Measurements from ENCODE around the gene EGFR. TPM values are rescaled to one million over a fixed set of nuclear protein-coding genes. Genes with fewer than 3 reads are reported as not detected.

Gene EGFR
- total RNA-seq, 5 donors from 2014 or later (not counting 1 experiment from before 2014, with no cell fraction given): 0.16 to 0.79 (median 0.35) TPM; not detected in 2

DNA sequence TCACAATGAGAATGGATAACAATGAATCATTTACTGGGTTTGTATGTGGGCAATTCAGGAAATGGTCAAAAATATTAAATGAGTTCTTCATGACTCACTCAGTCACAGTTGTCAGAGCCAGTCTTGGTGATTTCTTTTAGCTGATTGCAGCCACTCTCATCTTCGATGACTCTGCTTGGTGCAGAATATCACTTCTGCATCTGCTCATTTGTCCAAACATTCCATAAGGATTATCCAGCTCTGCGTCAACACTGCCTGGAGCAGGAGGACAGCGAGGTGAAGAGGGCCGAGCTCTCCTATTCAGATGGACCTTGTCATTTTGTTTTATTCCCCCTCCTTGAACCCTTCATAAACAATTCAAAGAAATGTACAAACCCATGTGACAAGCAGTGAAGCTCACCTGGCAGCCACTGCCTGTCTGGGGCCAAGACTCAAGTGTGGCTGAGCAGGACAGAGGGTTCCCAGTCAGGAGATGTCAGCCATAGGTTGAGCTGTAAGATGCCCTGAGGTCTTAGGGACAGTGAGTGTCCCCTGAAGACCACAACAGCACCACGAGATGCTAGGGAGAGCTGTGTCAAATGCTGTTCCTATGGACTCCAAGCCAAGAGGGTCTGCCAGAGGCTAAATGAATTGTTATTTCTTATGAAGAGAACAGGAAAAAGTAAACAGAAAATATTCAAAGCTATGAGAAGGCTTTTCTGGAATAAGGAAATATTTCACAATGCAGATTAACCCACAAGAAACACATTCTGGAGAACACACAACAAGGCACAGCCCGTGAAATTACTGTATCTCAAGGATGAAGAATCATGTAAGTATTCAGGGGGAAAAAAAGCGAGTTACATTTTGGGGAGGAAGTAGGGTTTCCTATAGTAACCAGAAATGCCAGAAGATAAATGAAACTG is 33.1 kb upstream of the EGFR start:
- H3K27ac Mint-ChIP-seq: no peak overlapping the region
- 77% methylated on average over 4 of the region's 7 CpGs for WGBS (ENCODE audit: insufficient coverage)

DNA sequence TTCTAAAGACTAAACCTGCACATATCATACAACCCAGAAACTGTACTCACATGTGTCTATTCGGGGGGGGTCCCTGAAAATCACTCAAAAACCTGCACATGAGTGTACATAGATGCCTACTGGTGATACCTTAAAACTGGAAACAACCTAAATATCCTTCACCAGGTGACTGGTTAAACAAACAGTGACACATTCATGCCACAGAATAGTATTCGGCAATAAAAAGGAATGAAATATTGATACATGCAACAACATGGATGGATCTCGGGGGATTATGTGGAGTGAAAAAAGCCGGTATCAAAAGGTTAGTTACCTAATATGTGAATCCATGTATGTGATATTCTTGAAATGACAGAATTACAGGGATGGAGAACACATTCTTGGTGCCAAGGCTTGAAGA is 32.1 kb upstream of the EGFR start:
- H3K27me3 Mint-ChIP-seq: peaks cover 9 to 26% of the 10 kb centered on the region in 2 donors
- Histone ChIP-seq H3K4me1 (ENCODE audit: control insufficient read depth in 1 of 2, extremely low read depth in 1 of 2, insufficient read depth in 2 of 2, low read length in 2 of 2) (no peaks in the 10 kb centered on the region), H3K4me3 (ENCODE audit: control insufficient read depth in 1 of 2, extremely low read depth in 1 of 2, low read length in 1 of 2) (no peak overlapping the region), H3K36me3 (ENCODE audit: control insufficient read depth in 2 of 2, extremely low read depth in 1 of 2, insufficient read depth in 1 of 2, low read length in 1 of 2) (no peaks in the 10 kb centered on the region), H3K27ac (ENCODE audit: low read length) (no peak overlapping the region), H3K9me3 (no peaks in the 10 kb centered on the region), H3K27me3 (replicated peaks in 1 of 2; ENCODE audit: control insufficient read depth in 2 of 2, extremely low read depth in 1 of 2, insufficient read depth in 2 of 2, low read length in 1 of 2) (peaks cover 0 to 9% of the 10 kb centered on the region in 2 experiments)
- no peak overlapping the region for H3K4me3 Mint-ChIP-seq
- no peaks in the 10 kb centered on the region for H3K36me3 Mint-ChIP-seq
- DNase-seq (no peak), ATAC-seq (replicated peaks in 1 of 4) (no peak)
- no peak overlapping the region for H3K27ac Mint-ChIP-seq
- POLR2A ChIA-PET: no interaction called here
- H3K9me3 Mint-ChIP-seq: peaks cover 0 to 19% (median 0%) of the 10 kb centered on the region in 3 donors
- 64% methylated on average over 3 of the region's 4 CpGs for WGBS (ENCODE audit: insufficient coverage)
- H3K4me1 Mint-ChIP-seq: no peaks in the 10 kb centered on the region
- CTCF ChIA-PET: no interaction called here

More for the DNA sequence above, 33.1 kb upstream of the EGFR start:
- ATAC-seq (replicated peaks in 1 of 4) (no peak), DNase-seq (no peak)
- Histone ChIP-seq H3K9me3 (no peaks in the 10 kb centered on the region), H3K4me1 (ENCODE audit: control insufficient read depth in 1 of 2, extremely low read depth in 1 of 2, insufficient read depth in 2 of 2, low read length in 2 of 2) (no peaks in the 10 kb centered on the region), H3K27me3 (replicated peaks in 1 of 2; ENCODE audit: control insufficient read depth in 2 of 2, extremely low read depth in 1 of 2, insufficient read depth in 2 of 2, low read length in 1 of 2) (peaks cover 0 to 6% of the 10 kb centered on the region in 2 experiments), H3K36me3 (ENCODE audit: control insufficient read depth in 2 of 2, extremely low read depth in 1 of 2, insufficient read depth in 1 of 2, low read length in 1 of 2) (no peaks in the 10 kb centered on the region), H3K4me3 (ENCODE audit: control insufficient read depth in 1 of 2, extremely low read depth in 1 of 2, low read length in 1 of 2) (no peak overlapping the region), H3K27ac (ENCODE audit: low read length) (no peak overlapping the region)
- H3K36me3 Mint-ChIP-seq: no peaks in the 10 kb centered on the region
- no peaks in the 10 kb centered on the region for H3K4me1 Mint-ChIP-seq
- H3K4me3 Mint-ChIP-seq: no peak overlapping the region
- H3K9me3 Mint-ChIP-seq: peaks cover 0 to 15% (median 0%) of the 10 kb centered on the region in 3 donors
- ChIA-PET POLR2A (no interaction called here), CTCF (no interaction called here)
- H3K27me3 Mint-ChIP-seq: peaks cover 4 to 22% of the 10 kb centered on the region in 2 donors

DNA sequence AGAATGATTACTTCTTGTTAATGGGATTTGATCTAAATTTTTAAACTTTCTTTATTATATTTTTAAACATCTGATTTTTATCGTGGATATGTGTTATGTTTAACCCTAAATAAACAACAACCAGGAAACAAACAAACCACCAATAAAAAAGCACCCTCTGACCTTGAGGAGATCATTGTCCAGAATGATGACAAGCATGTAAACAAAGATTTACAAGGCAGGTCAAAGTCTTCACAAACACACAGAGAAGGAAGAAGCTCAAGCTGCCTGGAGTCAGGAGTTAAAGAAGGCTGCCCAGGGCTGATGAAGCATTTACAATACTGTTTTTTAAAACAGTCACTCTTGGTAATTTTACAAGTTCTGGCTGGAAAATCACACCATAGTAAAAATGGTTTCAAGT is 31.0 kb upstream of the EGFR start:
- CTCF ChIA-PET: no interaction called here

DNA sequence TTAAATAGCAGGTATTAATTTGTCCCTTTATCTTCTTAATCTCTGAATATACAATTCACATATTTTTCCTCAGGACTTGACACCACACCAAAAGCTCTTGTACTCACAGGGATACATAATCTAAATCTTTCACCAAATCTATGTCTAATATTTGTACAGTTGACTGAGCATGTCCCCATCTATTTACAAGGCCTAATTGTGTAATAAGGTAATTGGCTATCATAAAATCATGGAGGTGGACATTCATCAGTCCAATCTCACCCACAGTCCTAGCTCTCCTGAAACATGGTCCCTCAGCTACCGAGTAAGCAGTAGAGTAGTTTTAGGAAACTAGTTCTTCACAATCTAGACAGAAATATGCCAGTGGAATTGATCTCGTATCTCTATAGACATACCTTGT is 30.3 kb upstream of the EGFR start:
- no peak overlapping the region for H3K27ac Mint-ChIP-seq
- ATAC-seq (replicated peaks in 1 of 4) (no peak), DNase-seq (no peak)
- no peaks in the 10 kb centered on the region for H3K4me1 ChIP-seq (ENCODE audit: control insufficient read depth in 1 of 2, extremely low read depth in 1 of 2, insufficient read depth in 2 of 2, low read length in 2 of 2)
- H3K4me3 ChIP-seq (ENCODE audit: control insufficient read depth in 1 of 2, extremely low read depth in 1 of 2, low read length in 1 of 2): no peak overlapping the region
- H3K27ac ChIP-seq (ENCODE audit: low read length): no peak overlapping the region
- no peaks in the 10 kb centered on the region for H3K36me3 ChIP-seq (ENCODE audit: control insufficient read depth in 2 of 2, extremely low read depth in 1 of 2, insufficient read depth in 1 of 2, low read length in 1 of 2)
- peaks cover 0 to 12% (median 0%) of the 10 kb centered on the region in 3 donors for H3K9me3 Mint-ChIP-seq
- H3K27me3 ChIP-seq (replicated peaks in 1 of 2; ENCODE audit: control insufficient read depth in 2 of 2, extremely low read depth in 1 of 2, insufficient read depth in 2 of 2, low read length in 1 of 2): peaks cover 0 to 9% of the 10 kb centered on the region in 2 experiments
- WGBS (ENCODE audit: insufficient coverage): no CpG with 5 or more reads among the region's 2 CpGs
- no peaks in the 10 kb centered on the region for H3K36me3 Mint-ChIP-seq
- H3K4me3 Mint-ChIP-seq: no peak overlapping the region
- peaks cover 9 to 17% of the 10 kb centered on the region in 2 donors for H3K27me3 Mint-ChIP-seq
- CTCF ChIA-PET: no interaction called here
- POLR2A ChIA-PET: no interaction called here
- H3K9me3 ChIP-seq: no peaks in the 10 kb centered on the region
- H3K4me1 Mint-ChIP-seq: no peaks in the 10 kb centered on the region

More for the DNA sequence above, 31.0 kb upstream of the EGFR start:
- Mint-ChIP-seq H3K27ac (no peak overlapping the region), H3K36me3 (no peaks in the 10 kb centered on the region), H3K27me3 (peaks cover 9 to 17% of the 10 kb centered on the region in 2 donors), H3K9me3 (peaks cover 0 to 12% (median 0%) of the 10 kb centered on the region in 3 donors), H3K4me1 (no peaks in the 10 kb centered on the region), H3K4me3 (no peak overlapping the region)
- POLR2A ChIA-PET: no interaction called here
- no peak for ATAC-seq (replicated peaks in 1 of 4)
- no peak for DNase-seq
- peaks cover 0 to 9% of the 10 kb centered on the region in 2 experiments for H3K27me3 ChIP-seq (replicated peaks in 1 of 2; ENCODE audit: control insufficient read depth in 2 of 2, extremely low read depth in 1 of 2, insufficient read depth in 2 of 2, low read length in 1 of 2)
- no CpG with 5 or more reads among the region's 1 CpG for WGBS (ENCODE audit: insufficient coverage)
- H3K36me3 ChIP-seq (ENCODE audit: control insufficient read depth in 2 of 2, extremely low read depth in 1 of 2, insufficient read depth in 1 of 2, low read length in 1 of 2): no peaks in the 10 kb centered on the region
- no peak overlapping the region for H3K4me3 ChIP-seq (ENCODE audit: control insufficient read depth in 1 of 2, extremely low read depth in 1 of 2, low read length in 1 of 2)
- H3K4me1 ChIP-seq (ENCODE audit: control insufficient read depth in 1 of 2, extremely low read depth in 1 of 2, insufficient read depth in 2 of 2, low read length in 2 of 2): no peaks in the 10 kb centered on the region
- no peak overlapping the region for H3K27ac ChIP-seq (ENCODE audit: low read length)
- H3K9me3 ChIP-seq: no peaks in the 10 kb centered on the region

DNA sequence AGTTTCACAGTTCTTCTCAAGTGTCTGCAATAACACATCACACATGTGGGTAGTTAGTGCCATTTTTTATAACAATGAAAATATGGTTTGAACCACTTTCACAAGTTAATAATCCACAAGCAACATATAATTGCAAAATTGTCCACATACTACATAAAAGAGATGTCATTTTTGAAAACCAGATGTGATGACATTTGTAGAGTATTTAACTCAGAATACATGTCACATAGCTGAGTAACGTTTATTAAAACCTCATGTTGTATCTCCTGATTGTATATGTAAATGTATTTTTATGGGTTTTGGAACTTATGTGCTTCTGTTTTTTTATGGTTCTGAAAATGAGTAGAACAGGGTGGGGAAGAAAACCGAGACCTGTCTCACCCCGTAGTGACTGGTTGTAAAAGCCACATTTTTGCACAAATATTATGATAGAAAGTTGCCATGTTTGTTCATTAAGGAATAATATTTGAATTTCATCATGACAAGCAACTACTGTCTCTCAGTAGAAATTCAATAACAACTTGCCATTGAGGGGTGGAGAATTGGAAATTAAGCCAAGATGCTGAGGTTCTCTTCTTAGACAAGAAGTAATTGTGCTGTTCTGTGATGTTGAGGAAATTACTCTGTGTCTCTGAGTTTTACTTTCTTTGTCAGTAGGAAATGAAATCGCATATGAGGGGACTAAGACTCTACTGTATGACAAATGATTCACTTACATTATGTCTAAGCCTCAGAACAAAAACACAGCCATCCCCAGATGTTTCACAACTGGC is 29.2 kb upstream of the EGFR start:
- no peak overlapping the region for H3K4me3 Mint-ChIP-seq
- no peaks in the 10 kb centered on the region for H3K36me3 ChIP-seq (ENCODE audit: control insufficient read depth in 2 of 2, extremely low read depth in 1 of 2, insufficient read depth in 1 of 2, low read length in 1 of 2)
- peaks cover 5 to 15% of the 10 kb centered on the region in 2 donors for H3K27me3 Mint-ChIP-seq
- POLR2A ChIA-PET: no interaction called here
- no peaks in the 10 kb centered on the region for H3K36me3 Mint-ChIP-seq
- no peaks in the 10 kb centered on the region for H3K4me1 ChIP-seq (ENCODE audit: control insufficient read depth in 1 of 2, extremely low read depth in 1 of 2, insufficient read depth in 2 of 2, low read length in 2 of 2)
- 53% methylated on average over 2 of the region's 4 CpGs for WGBS (ENCODE audit: insufficient coverage)
- ATAC-seq (replicated peaks in 1 of 4) (no peak), DNase-seq (no peak)
- peaks cover 0 to 9% (median 0%) of the 10 kb centered on the region in 3 donors for H3K9me3 Mint-ChIP-seq
- peaks cover 0 to 9% of the 10 kb centered on the region in 2 experiments for H3K27me3 ChIP-seq (replicated peaks in 1 of 2; ENCODE audit: control insufficient read depth in 2 of 2, extremely low read depth in 1 of 2, insufficient read depth in 2 of 2, low read length in 1 of 2)
- peaks cover 0 to 1% (median 0%) of the 10 kb centered on the region in 3 donors for H3K4me1 Mint-ChIP-seq
- H3K9me3 ChIP-seq: no peaks in the 10 kb centered on the region
- no peak overlapping the region for H3K27ac ChIP-seq (ENCODE audit: low read length)
- H3K27ac Mint-ChIP-seq: no peak overlapping the region
- no peak overlapping the region for H3K4me3 ChIP-seq (ENCODE audit: control insufficient read depth in 1 of 2, extremely low read depth in 1 of 2, low read length in 1 of 2)
- CTCF ChIA-PET: no interaction called here

DNA sequence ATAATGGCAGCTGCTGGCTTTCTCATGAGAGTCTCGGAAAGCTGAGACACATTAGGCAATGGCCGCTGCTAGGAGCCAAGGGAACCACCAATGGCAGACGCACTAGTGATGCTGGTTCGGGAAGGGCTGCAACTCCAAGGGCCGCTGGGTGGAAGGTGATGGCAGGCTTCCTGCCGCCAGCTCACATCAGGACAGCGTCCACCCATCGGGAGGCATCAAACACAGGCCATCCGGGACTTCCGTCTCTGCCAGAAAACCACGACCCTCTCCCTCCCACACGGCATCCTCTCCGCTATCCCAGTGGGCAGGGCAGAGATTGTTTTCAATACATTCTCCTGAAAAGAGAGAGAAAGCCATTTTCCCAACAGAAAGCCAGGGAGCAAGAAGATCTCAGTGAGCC is 27.5 kb upstream of the EGFR start:
- H3K4me1 Mint-ChIP-seq: peaks cover 13 to 15% (median 14%) of the 10 kb centered on the region in 3 donors
- Histone ChIP-seq H3K36me3 (ENCODE audit: control insufficient read depth in 2 of 2, extremely low read depth in 1 of 2, insufficient read depth in 1 of 2, low read length in 1 of 2) (no peaks in the 10 kb centered on the region), H3K27ac (ENCODE audit: low read length) (no peak overlapping the region), H3K27me3 (replicated peaks in 1 of 2; ENCODE audit: control insufficient read depth in 2 of 2, extremely low read depth in 1 of 2, insufficient read depth in 2 of 2, low read length in 1 of 2) (peaks cover 0 to 4% of the 10 kb centered on the region in 2 experiments), H3K9me3 (no peaks in the 10 kb centered on the region), H3K4me3 (ENCODE audit: control insufficient read depth in 1 of 2, extremely low read depth in 1 of 2, low read length in 1 of 2) (no peak overlapping the region), H3K4me1 (ENCODE audit: control insufficient read depth in 1 of 2, extremely low read depth in 1 of 2, insufficient read depth in 2 of 2, low read length in 2 of 2) (no peaks in the 10 kb centered on the region)
- WGBS (ENCODE audit: insufficient coverage): 94% methylated on average over 9 of the region's 13 CpGs
- no peak for DNase-seq
- no peak overlapping the region for H3K4me3 Mint-ChIP-seq
- no peaks in the 10 kb centered on the region for H3K36me3 Mint-ChIP-seq
- POLR2A ChIA-PET: no interaction called here
- no peak for ATAC-seq (replicated peaks in 1 of 4)
- CTCF ChIA-PET: no interaction called here
- peaks cover 5 to 9% of the 10 kb centered on the region in 2 donors for H3K27me3 Mint-ChIP-seq
- no peak overlapping the region for H3K27ac Mint-ChIP-seq
- H3K9me3 Mint-ChIP-seq: peaks cover 0 to 4% (median 0%) of the 10 kb centered on the region in 3 donors

Data from T-cell (primary cell).